MM.1S (cell line): ENCODE measurements around the gene PMF1.

ENCODE experiments used
- DNase-seq: peaks from one replicate; pipeline ENCODE4 v3.0.0-alpha.2; 2015
- H2AFZ ChIP-seq: fragments of 300-600 bp; sonication (generic); 2 replicates; pipeline ENCODE4 v1.6.0; 2016; ENCODE audit warnings: antibody characterized with exemption, low read length
- H3F3A ChIP-seq: fragments of 300-600 bp; sonication (generic); 2 replicates; pipeline ENCODE4 v1.6.1; 2016; ENCODE audit warnings: mild to moderate bottlenecking, antibody characterized with exemption, low read length, moderate library complexity, mixed read lengths; ENCODE audit not compliant: insufficient read depth
- H3K27ac ChIP-seq: fragments of 300-600 bp; sonication (generic); 2 replicates; pipeline ENCODE4 v1.5.1; 2016; ENCODE audit warnings: mild to moderate bottlenecking, low read length
- H3K27me3 ChIP-seq: fragments of 300-600 bp; sonication (generic); replicated peaks from 2 replicates; pipeline ENCODE4 v1.6.0; 2016; ENCODE audit warnings: low read length; ENCODE audit not compliant: insufficient read depth
- H3K36me3 ChIP-seq: fragments of 300-600 bp; sonication (generic); replicated peaks from 2 replicates; pipeline ENCODE4 v1.6.1; 2016; ENCODE audit warnings: mild to moderate bottlenecking, low read length, mixed read lengths; ENCODE audit not compliant: insufficient read depth
- H3K4me1 ChIP-seq: fragments of 300-600 bp; sonication (generic); 2 replicates; pipeline ENCODE4 v1.6.1; 2016; ENCODE audit warnings: low read length, mixed read lengths
- H3K4me2 ChIP-seq: fragments of 300-600 bp; sonication (generic); 2 replicates; pipeline ENCODE4 v1.6.0; 2016; ENCODE audit warnings: low read depth, low read length
- H3K4me3 ChIP-seq: fragments of 300-600 bp; sonication (generic); 2 replicates; pipeline ENCODE4 v1.5.1; 2016; ENCODE audit warnings: low read length, mixed read lengths
- H3K79me2 ChIP-seq: fragments of 300-600 bp; sonication (generic); 2 replicates; pipeline ENCODE4 v1.6.1; 2016; ENCODE audit warnings: mixed run types, low read length, mixed read lengths
- H3K9ac ChIP-seq: fragments of 300-600 bp; sonication (generic); 2 replicates; pipeline ENCODE4 v1.6.1; 2016; ENCODE audit warnings: low read length, mixed read lengths
- H3K9me2 ChIP-seq: fragments of 300-600 bp; sonication (generic); replicated peaks from 2 replicates; pipeline ENCODE4 v1.6.1; 2016; ENCODE audit warnings: mild to moderate bottlenecking, low read length, mixed read lengths; ENCODE audit not compliant: insufficient read depth
- H3K9me3 ChIP-seq: fragments of 300-600 bp; sonication (generic); replicated peaks from 2 replicates; pipeline ENCODE4 v1.6.1; 2016; ENCODE audit warnings: mild to moderate bottlenecking, low read length, mixed read lengths; ENCODE audit not compliant: insufficient read depth
- H4K20me1 ChIP-seq: fragments of 300-600 bp; sonication (generic); 2 replicates; pipeline ENCODE4 v1.6.1; 2016; ENCODE audit warnings: mild to moderate bottlenecking, low read length, moderate library complexity, mixed read lengths; ENCODE audit not compliant: insufficient read depth
- EZH2 ChIP-seq: fragments of 300-600 bp; sonication (generic); optimal IDR thresholded peaks from 2 replicates; pipeline ENCODE3; 2017; ENCODE audit warnings: low read depth, mild to moderate bottlenecking, antibody characterized with exemption, low read length, mixed read lengths
- EZH2phosphoT487 ChIP-seq: fragments of 300-600 bp; sonication (generic); IDR thresholded peaks from 2 replicates; pipeline ENCODE4 v1.6.1; 2018; ENCODE audit warnings: antibody characterized with exemption, low read length
- TF ChIP-seq, protein P1 (sequence below): fragments of 300-600 bp; sonication (generic); IDR thresholded peaks from 2 replicates; pipeline ENCODE4 v1.5.1; 2016; ENCODE audit warnings: antibody characterized with exemption, low read length, mixed read lengths

PMF1 gene

DNA sequence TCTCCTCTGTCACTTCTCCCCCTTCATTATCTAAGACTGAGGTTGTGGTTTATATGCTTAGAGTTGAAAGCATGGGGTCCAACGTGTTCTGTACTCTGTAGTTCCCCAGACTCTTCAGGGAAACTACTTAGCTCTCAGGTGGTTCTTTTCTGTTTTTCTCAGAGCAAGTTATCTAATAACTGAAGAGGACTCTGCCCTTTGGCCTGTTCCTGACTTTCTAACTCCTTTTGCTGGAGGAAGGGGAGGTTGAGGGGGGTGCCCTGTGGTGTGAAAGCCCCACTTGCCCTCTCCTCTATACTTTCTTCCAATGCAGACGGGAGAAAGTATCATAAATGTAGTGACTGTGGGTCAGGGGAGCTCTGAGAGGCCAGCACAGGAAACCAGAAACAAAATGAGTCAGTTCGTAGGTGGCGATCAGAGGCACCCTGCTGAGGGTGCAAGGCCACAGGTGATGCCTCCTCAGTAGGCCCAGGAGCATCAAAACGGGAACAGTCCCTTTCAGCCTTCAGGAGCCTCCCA, 13.9 kb upstream of the PMF1 start:
- no peak overlapping the region for H2AFZ ChIP-seq

DNA sequence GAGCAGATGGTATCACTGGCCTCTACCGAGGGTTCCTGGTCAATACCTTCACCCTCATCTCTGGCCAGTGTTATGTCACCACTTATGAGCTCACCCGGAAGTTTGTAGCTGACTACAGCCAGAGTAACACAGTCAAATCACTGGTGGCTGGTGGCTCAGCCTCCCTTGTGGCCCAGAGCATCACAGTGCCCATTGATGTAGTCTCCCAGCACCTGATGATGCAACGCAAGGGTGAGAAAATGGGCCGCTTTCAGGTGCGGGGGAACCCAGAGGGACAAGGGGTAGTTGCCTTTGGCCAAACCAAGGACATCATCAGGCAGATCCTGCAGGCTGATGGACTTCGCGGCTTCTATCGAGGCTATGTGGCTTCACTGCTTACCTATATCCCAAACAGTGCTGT, 12.8 kb upstream of the PMF1 start:
- H3K79me2 ChIP-seq: peaks cover 93% of the 10 kb centered on the region
- H3K9me2 ChIP-seq: no peaks in the 10 kb centered on the region
- no peak overlapping the region for H3K9ac ChIP-seq

More for the DNA sequence above, 13.9 kb upstream of the PMF1 start:
- Histone ChIP-seq H3K4me1 (peaks cover 13% of the 10 kb centered on the region), H3K9me2 (no peaks in the 10 kb centered on the region), H3K4me3 (no peak overlapping the region), H3K79me2 (peaks cover 95% of the 10 kb centered on the region), H3K27me3 (no peaks in the 10 kb centered on the region), H3K9me3 (no peaks in the 10 kb centered on the region), H3K4me2 (no peak overlapping the region), H3K36me3 (peaks cover 9% of the 10 kb centered on the region; the same call in 1 of the 2 replicates), H3K27ac (no peak overlapping the region), H4K20me1 (no peaks in the 10 kb centered on the region), H3K9ac (no peak overlapping the region), H3F3A (no peaks in the 10 kb centered on the region)
- no peak for DNase-seq
- TF ChIP-seq, protein P1, sequence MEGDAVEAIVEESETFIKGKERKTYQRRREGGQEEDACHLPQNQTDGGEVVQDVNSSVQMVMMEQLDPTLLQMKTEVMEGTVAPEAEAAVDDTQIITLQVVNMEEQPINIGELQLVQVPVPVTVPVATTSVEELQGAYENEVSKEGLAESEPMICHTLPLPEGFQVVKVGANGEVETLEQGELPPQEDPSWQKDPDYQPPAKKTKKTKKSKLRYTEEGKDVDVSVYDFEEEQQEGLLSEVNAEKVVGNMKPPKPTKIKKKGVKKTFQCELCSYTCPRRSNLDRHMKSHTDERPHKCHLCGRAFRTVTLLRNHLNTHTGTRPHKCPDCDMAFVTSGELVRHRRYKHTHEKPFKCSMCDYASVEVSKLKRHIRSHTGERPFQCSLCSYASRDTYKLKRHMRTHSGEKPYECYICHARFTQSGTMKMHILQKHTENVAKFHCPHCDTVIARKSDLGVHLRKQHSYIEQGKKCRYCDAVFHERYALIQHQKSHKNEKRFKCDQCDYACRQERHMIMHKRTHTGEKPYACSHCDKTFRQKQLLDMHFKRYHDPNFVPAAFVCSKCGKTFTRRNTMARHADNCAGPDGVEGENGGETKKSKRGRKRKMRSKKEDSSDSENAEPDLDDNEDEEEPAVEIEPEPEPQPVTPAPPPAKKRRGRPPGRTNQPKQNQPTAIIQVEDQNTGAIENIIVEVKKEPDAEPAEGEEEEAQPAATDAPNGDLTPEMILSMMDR: no peak
- no peak for TF ChIP-seq EZH2phosphoT487
- no peak for TF ChIP-seq EZH2

DNA sequence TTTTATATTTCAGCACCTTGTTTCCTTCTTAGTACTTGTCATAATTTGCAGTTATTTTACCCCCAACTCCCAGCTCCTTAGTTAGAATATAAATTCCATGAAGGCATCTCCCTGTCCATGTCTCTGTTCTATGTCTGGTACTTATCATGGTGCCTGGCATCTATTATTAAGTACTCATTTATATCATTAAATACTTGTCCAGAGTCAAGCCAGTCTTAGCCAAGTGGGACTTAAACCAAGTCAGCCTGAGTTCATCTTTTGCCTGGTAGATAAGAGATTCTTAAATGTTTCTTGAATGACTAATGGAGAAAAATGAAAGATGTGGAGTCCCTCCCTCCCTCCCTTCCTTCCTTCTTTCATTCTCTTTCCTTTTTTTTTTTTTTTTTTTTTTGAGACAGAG, 9.5 kb upstream of the PMF1 start:
- no peaks in the 10 kb centered on the region for H4K20me1 ChIP-seq

More for the DNA sequence above, 12.8 kb upstream of the PMF1 start:
- peaks cover 8% of the 10 kb centered on the region; the same call in 1 of the 2 replicates for H3K4me1 ChIP-seq
- H3K9me3 ChIP-seq: no peaks in the 10 kb centered on the region
- no peak for DNase-seq
- peaks cover 9% of the 10 kb centered on the region; the same call in 1 of the 2 replicates for H3K36me3 ChIP-seq
- H2AFZ ChIP-seq: no peak overlapping the region
- H3K27me3 ChIP-seq: no peaks in the 10 kb centered on the region
- H3K4me2 ChIP-seq: no peak overlapping the region
- no peak for TF ChIP-seq EZH2
- TF ChIP-seq EZH2phosphoT487: no peak
- H4K20me1 ChIP-seq: no peaks in the 10 kb centered on the region
- H3K4me3 ChIP-seq: no peak overlapping the region
- H3K27ac ChIP-seq: no peak overlapping the region
- H3F3A ChIP-seq: no peaks in the 10 kb centered on the region

DNA sequence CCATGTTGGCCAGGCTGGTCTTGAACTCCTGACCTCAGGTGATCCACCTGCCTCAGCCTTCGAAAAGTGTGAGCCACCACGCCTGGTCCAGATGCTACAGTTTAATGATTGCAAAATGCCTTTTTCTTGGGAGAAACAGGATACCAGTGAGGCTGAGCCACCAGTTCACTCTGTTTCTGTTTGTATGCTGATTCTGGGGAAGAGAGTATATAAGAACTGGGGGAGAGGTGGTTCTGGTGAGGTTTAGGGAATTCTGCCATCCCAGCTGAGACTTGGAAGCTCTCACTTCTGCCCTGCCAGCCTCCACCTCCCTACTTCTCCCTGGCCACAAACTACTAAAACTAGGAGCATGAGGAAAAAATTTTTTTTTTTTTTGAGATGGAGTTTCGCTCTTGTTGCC, 8.1 kb upstream of the PMF1 start:
- H3K9me2 ChIP-seq: no peaks in the 10 kb centered on the region
- TF ChIP-seq EZH2phosphoT487 (no peak), EZH2 (no peak)
- TF ChIP-seq, protein P1: no peak
- H3K9me3 ChIP-seq: no peaks in the 10 kb centered on the region
- H2AFZ ChIP-seq: no peak overlapping the region
- no peaks in the 10 kb centered on the region for H3K27me3 ChIP-seq
- H3K27ac ChIP-seq: no peak overlapping the region
- no peak for DNase-seq
- no peak overlapping the region for H3K4me2 ChIP-seq
- H3F3A ChIP-seq: no peaks in the 10 kb centered on the region; the same call in 1 of the 2 replicates
- peaks cover 75% of the 10 kb centered on the region for H3K79me2 ChIP-seq
- H3K36me3 ChIP-seq: peaks cover 11% of the 10 kb centered on the region
- H3K9ac ChIP-seq: no peak overlapping the region
- H3K4me3 ChIP-seq: no peak overlapping the region
- no peaks in the 10 kb centered on the region for H4K20me1 ChIP-seq
- no peaks in the 10 kb centered on the region for H3K4me1 ChIP-seq

More for the DNA sequence above, 9.5 kb upstream of the PMF1 start:
- H3K79me2 ChIP-seq: peaks cover 82% of the 10 kb centered on the region
- no peak overlapping the region for H3K9ac ChIP-seq
- no peaks in the 10 kb centered on the region for H3K9me2 ChIP-seq
- H3K27ac ChIP-seq: no peak overlapping the region
- H2AFZ ChIP-seq: no peak overlapping the region
- no peaks in the 10 kb centered on the region for H3K4me1 ChIP-seq
- H3K27me3 ChIP-seq: no peaks in the 10 kb centered on the region
- no peak for DNase-seq
- no peaks in the 10 kb centered on the region for H3K9me3 ChIP-seq
- no peaks in the 10 kb centered on the region for H3F3A ChIP-seq
- no peak overlapping the region for H3K4me2 ChIP-seq
- H3K36me3 ChIP-seq: peaks cover 7% of the 10 kb centered on the region
- no peak for TF ChIP-seq EZH2
- TF ChIP-seq, protein P1: no peak
- no peak for TF ChIP-seq EZH2phosphoT487
- H3K4me3 ChIP-seq: no peak overlapping the region
